CD4-positive, alpha-beta T cell treated with Interferon gamma for 1 hour (primary cell): ENCODE results near the gene IFI6.
A peak's percentile ranks its signal among the peaks of the same experiment; 100 is the strongest.
"Not testable (repeated sequence)": the region's sequence is repeated elsewhere in the genome, so short reads cannot be mapped to it uniquely, and the experiment has no call there.

Source experiments
- DNase-seq: peaks from one replicate; pipeline ENCODE4 v3.0.0-alpha.2; 2020

Gene IFI6

DNA sequence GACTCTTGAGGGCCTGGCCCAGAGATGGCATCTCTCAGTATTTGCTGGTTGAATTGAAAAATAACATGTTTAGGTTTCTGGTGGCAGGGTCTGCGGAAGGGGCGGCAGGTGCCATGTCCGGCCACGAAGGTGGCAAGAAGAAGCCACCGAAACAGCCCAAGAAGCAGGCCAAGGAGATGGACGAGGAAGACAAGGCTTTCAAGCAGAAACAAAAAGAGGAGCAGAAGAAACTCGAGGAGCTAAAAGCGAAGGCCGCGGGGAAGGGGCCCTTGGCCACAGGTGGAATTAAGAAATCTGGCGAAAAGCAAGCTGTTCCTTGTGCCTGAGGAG, 22.7 kb downstream of the IFI6 start:
- no peak for DNase-seq

DNA sequence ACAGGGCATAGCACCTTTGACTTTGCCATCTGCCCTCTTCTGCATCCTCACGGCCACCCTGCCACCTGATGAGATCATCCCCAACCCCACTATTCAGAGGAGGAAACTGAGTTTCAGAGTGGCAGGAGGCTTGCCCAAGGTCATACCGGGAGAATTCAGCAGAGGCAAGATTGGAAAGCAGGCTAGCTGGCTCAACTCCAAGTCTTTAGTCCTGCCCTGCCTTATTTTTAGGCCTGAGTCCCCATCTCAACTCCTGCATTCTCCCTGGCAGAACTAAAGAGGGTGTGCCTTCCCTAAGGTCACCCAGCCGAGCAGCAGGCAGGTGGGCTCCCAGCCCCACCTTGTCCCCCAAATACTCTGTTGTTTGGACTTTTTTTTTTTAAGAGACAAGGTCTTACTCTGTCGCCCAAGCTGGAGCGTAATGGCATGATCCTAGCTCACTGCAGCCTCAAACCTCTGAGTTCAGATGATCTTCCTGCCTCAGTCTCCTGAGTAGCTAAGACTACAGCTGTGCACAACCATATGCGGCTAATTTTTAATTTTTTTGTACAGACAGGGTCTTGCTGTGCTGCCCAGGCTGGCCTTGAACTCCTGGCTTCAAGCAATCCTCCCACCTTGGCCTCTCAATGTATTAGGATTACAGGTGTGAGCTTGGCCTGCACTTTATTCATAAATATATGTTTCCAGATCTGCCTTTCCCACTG, 23.2 kb downstream of the IFI6 start:
- no peak for DNase-seq

DNA sequence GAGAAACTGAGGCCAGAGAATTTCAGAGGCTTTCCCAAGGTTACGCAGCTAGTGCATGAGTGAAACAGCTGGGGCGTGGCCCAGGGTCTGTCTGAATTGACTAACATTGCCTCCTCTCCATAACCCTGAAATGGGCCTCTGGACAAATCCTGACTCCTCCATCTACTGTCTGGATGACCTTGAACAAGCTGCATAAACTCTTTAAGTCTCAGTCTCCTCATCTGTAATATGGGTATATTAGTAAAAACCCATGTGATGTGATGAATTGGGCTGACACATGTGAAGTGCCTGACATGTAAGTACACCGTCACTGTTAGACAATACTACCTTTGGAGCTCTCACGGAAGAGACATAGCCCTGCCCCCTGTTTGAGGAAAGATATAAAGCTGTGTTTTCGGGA, 24.7 kb downstream of the IFI6 start:
- DNase-seq, result no peak

DNA sequence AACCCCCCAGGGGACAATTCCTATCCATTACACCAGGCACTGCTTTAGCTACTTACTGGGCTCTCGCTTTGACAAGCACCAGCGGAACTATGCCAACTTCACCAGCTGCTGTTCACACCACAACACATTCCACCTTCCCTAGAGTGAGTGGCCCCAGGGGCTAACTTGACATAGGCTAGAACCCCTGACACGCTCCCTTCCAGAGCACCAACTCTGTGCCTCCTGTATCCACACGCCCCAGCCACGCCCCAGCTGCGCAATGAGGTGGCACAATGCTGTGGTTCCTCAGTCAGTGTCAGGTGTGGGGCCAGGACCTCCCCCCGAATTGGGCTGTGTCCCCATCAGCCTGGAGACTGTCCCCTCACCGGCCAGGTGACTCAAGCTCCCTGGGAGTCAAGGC, 25.3 kb downstream of the IFI6 start:
- DNase-seq, result no peak

DNA sequence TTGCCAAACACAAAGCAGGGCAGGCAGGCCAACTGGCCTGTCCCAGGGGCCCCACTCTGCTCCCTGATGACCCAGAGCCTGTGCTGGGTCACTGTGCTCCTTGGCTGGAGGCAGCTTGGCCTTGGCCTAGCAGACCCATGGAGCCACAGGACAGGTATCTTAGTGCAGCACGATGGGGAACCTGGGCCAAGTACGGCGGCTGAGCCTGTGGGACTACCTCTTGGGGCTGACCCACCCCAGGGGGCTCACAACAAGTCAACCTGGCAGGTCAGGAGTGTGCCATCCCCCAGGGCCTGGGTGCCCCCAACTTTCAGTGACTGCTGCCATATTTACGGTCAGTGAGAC, 26.9 kb downstream of the IFI6 start:
- no peak for DNase-seq

DNA sequence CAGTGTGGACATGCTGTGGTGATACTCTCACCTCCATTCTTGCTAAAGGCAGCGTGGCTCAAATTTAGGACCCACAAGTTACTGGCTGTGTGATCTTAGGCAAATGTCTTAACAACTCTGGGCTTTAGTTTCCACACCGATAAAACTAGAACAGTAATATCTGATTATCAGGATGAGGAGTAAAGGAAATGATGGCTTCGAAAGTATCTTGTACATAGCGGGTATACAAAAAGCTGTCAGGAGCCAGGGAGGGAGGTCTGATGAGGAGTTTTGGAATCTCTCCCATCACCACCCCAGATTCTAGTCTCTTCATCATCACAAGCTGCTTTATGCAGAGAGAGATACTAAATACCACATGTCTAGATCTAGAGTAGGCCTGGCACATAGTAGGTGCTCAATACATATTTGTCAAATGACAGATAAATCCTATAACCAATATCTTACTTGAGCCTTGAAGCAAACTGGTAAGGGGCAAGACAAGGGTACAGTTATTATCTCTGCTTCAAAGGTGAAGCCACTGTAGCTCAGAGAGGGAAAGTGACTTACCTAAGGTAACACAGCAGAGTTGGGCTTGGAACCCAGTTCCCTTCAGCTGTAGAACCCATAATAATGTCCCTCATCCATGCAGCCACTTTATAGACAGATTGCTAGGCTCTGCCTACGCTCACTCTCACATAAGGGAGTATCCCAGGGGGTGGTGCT, 27.5 kb downstream of the IFI6 start:
- DNase-seq, result no peak

DNA sequence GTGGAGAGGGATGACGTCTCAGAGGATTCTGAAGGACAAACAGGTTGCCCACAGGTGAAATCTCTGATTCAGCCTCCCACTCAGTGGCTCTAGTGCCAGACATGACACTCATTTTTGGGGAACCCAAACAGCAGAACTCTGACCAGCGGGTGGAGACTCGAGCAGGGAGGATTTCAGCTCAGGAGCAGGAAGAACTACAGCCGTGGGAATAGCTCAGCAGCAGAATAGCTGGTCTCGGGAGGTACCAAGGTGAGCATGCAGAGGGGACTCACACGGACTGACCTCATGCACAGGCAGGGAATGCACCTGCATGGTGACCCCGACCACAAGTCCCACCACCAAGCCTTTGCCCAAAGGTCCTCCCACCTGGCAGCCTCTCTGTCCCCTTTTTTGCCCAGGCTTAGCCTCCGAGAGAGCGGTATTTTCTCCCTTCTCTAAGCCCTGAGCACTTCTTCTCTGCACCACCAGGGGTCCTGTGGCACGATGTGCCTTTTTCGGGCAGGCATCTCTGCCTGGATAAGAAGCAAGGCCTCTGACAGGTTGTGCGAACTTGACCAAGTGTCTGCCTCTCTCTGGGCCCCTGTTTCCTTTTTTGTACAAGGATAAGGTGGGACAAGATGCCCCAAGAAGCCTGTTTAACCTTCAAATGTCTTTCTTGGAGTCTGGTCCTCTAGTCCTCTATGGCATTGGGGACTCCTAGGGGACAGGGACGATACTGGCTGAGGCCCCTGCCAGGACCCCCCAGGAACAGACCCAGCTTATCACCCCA, 28.2 kb downstream of the IFI6 start:
- DNase-seq, result peak; percentile 72

DNA sequence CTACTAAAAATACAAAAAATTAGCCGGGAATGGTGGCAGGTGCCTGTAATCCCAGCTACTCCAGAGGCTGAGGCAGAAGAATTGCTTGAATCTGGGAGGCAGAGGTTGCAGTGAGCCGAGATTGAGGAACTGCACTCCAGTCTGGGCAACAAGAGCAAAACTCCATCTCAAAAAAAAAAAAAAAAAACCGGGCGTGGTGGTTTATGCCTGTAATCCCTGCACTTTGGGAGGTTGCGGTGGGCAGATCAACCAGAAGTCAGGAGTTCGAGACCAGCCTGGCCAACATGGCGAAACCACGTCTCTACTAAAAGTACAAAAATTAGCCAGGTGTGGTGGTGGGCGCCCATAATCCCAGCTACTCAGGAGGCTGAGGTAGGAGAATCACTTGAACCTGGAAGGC, 31.5 kb downstream of the IFI6 start:
- not testable (repeated sequence) for DNase-seq

DNA sequence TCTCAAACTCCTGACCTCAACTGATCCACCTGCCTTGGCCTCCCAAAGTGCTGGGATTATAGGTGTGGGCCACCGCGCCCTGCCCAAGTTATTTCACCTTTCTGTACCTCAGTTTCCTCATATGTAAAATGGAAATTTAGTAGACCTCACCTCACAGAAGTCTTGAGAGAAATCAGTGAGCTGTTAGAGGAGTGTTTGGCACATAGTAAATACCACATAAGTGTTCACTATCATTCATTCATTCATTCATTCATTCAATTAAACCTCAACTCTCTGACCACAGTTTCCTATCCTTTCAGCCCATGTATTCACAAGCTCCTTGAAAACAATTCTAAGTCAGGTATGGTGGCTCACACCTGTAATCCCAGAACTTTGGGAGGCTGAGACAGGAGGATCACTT, 33.2 kb downstream of the IFI6 start:
- DNase-seq, result no peak

DNA sequence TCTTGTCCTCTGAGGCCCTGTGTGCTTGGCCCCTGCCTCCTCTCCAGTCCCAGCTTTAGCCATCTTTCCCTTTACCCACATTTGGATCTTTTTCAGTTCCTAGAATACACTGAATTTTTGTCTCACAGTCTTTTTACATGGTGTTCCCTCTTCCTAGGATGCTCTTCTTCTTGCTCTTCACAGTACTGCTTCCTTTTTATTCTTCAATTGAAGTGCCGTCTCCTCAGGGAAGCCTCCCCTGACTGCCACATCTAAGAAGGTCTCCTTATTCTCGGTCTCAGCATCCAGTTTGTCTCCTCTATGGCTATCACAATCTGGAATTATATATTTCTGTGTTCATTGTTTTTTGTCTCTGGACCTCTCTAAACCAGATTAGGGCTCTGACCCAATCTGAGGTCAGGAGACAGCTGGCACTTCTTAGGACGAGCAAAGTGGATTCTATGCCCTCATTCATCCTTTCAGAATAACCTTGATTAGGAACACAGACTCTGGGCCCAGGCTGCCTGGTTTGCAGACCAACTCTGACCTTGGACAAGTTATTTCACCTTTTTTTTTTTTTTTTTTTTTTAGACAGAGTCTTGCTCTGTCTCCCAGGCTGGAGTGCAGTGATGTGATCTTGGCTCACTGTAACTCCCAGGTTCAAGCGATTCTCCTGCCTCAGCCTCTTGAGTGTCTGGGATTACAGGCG, 33.8 kb downstream of the IFI6 start:
- no peak for DNase-seq

DNA sequence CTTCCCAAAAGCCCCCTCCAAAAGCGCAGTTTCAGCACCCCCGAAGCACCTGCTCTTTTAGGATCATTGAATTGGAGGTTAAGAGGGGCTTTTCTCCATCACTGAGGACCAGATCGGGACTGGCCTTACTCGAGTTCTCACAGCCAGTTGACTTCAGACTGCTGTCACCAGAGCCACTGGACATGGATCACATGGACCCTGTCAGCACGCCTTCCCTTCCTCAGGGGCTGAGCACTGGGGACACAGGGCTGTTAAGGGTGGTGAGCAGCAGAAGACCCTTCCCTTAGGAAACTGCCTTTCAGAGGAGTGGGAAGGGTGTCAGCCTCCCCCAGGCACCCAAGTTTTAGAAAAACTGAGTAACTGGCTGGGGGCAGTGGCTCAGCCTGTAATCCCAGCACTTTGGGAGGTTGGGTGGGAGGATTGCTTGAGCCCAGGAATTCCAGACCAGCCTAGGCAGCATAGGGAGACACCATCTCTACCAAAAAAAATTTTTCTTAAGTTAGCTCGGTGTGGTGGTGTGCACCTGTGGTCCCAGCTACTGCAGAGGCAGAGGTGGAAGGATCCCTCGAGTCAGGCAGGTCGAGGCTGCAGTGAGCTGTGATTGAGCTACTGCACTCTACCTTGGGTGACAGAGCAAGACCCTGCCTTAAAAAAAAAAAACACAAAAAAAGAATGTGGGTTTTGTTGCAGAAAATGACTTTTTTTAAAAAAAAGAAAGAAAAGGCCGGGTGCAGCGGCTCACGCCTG, 36.4 kb downstream of the IFI6 start:
- no peak for DNase-seq

DNA sequence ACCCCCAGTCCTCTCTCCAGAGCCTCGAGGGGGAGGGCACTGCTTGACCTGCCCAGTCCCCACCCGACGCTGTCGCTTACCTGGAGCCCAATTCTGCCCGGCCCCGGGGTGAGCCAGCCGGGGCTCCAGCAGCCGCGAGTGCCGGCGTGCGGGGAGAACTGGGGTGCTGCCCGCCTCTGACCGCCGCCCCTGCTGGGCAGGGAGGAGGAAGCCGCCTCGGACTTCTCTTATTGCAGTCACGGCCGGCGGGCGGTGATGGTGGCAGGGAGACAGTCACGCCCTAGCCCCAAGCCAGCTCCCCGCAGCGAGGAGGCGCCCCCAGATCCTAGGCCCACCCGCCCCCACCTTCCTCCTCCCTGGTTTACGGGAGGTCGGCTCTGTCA, 37.0 kb downstream of the IFI6 start, which contains the start of gene FGR:
Gene FGR, minus strand, starts transcription at position 201 of the 383 bp plus-strand sequence. CDS start 11,269 bp downstream, outside the sequence.
- DNase-seq, result peak; percentile 58

DNA sequence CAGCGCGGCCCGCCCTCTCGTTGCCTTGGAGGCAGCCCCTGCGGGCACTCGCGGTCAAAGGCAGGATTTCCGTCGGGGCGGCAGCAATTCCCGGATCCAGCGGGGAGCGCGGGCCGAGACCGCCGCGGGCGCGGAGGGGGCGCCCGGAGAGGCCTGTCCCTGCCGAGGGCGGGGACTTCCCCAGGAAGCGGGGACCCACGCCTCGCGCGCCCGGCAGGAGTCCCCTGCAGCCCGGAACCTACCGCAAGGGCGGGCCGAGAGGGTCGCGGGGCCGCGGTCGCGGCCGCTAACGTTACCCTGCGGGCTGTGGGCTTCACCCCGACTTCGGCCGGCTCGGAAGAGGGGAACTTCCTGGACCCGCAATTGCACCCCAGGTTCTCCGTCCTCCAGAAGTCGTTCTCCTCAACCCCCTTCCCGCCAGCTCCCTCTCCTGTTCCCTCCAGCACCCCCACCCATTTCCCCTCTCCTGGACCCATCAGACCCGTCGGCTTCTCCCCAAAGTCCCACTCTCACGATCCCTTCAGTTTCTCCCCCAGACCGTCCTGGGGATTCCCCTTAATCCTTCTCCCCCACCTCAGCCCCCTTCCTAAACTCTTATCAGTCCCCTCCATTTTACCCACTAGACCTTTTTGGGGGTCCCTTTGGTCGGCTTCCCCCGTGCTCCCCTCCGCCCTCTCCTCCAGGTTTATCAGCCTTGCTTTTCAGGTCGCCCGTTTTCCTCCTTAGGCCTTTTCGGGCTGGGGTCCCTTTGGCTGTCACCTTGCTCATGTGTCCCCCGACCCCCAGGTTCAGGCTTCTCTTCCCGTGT, 37.6 kb downstream of the IFI6 start:
- peak; percentile 60 for DNase-seq

DNA sequence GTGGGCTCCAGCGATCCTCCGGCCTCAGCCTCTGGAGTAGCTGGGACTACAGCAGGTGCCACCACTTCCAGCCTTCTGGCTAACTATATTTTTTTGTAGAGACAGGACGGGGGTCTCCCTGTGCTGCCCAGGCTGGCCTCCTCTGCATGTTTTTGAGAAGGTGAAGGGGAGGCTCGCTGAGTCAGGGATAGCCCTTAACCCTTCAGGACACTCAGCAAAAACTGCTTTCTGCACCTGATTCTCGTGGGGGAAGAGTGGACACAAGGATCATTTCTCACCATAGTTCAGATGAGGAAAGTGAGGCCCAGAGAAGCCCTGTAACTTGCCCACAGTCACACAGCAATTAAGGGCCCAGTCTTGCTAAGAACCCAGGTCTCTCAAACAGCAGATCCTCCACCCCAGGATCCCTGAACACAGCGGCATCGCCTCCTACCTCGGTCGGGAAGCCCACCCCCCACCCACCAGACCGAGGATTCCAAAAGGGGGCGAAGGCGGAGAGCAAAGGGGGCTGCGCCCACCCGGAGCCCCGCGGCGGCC, 38.3 kb downstream of the IFI6 start:
- no peak for DNase-seq

DNA sequence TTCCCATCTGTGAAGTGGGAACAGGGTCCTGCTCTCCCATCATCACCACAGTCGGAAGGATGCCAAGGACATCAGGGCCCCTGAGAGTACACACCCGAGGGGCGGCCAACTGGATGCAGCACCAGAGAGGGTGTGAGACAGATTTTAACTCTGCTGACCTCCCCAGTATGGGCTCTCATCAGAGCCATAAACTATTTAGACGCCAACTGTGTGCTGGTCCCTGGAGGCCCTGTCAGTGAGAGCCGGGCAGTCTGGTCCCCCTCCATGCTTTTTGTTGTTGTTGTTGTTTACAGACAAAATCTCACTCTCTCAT, 38.7 kb downstream of the IFI6 start:
- no peak for DNase-seq

DNA sequence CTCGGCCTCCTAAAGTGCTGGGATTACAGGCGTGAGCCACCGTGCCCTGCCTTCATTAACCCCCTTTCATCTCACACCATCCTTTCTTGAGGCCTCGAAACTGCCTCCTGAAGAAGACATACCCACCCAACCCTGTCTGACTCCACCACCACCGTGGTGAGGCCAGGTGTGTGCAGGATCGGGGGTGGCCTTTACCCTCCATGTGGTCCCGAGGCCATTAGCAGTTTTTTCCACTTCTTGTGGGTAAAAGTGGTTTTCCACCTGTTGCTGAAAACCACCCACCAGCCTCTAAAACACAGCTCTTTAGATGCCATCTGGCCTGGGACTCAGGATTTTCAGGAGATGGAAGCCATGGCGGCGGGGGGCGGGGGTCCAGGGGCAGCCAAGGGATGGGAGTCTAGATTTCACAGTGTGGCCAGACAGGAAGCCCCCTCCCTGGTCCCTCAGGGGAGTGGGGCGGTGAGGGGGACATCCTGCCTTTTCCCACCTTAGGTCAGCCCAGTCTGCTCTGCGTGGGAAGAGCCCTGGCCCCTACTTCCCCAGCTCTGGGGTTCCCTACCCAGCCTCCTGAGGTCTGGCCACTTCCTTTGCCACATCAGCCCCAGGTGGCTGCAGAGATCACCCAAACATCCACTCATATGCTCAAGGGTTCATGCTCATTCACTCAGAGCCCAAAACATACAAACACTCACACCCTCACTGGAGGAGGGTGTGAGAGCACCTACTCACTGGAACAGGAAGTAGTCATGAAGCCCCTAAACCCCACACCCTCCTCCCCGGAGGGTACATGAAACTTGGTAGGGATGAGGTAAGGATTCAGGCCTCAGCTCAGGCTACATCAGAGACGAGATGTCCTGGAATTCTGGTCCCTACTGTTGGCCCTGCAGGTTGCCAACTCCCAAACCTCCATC, 39.4 kb downstream of the IFI6 start:
- DNase-seq, result peak; percentile 51

DNA sequence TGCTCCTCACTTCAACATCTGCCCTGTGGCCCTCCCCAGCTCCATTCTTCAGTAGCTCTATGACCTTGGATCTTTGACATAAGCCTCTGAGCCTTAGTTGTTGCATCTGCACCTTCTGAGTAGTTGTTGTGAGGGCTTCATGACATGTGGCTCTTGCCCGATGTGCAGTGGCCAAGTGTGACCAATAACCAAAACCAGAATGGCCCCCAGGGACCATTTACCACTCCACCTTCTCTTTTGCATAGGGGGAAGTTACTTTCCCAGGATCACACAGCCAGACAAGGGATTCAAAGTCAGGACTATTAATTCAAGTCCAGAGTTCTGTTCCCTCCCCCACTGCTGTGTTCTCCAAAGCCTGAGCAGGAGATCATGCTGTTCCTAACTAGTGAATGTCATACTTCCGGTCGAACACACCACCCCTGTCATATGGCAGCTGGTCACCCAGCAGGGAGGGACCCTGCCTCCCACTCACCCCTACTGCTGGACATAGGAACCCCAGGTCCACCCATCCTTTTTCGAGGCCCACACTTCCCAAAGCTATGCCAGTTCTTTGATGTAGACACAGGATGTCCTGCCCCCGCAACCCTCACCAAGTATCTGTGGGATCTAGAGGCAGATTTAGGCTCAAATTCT, 41.0 kb downstream of the IFI6 start:
- no peak for DNase-seq

DNA sequence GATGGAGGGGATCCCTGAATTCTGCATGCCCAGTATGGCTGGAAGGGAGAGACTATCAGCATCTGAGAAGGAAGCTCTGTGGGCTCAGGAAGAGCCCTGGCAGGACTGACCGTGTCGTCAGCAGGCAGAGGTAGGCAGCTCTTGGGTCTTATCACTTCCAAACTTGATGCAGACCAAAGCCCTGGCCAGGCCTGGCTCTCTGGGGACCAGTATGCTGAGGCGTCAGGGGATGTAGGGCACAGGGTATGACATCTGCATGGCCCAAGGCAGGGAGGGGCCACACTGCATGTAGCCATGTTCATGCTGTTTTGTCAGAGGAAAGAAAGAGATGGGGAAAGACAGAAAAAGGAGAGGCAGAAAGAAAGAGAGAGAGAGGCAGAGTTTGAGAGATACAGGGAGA, 43.3 kb downstream of the IFI6 start:
- DNase-seq, result no peak

DNA sequence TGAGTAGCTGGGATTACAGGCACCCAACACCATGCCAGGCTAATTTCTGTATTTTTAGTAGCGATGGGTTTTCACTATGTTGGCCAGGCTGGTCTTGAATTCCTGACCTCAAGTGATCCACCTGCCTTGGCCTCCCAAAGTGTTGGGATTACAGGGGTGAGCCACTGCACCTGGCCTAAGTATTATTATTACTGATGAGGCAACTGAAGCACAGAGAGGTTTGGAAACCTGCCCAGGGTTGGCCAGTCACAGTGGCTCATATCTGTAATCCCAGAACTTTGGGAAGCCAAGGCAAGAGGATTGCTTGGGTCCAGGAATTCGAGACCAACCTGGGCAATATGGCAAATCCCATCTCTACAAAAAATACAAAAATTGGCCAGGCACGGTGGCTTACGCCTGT, 44.3 kb downstream of the IFI6 start:
- not testable (repeated sequence) for DNase-seq

DNA sequence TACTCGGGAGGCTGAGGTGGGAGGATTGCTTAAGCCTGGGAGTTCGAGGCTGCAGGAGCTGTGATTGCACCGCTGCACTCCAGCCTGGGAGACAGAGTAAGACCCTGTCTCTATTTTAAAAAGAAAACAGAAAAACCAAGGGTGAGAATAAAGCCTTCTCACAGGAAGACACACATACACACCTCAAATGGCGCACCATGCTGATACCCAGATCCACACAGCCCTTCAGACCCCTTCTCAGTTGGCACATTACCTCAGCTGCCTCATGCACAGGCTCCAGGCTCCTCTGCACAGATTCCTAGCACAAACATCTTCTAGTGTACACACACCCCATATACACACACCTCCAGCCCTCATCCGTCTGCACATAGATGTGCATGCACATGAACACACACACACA, 44.9 kb downstream of the IFI6 start:
- no peak for DNase-seq
